GM19452 (cell line): ENCODE results near the gene HOXC12.

ENCODE experiments used
- ATAC-seq: cut with Tn5 transposase; IDR thresholded peaks from one replicate; pipeline ENCODE4 v1.9.1; 2021; ENCODE audit not compliant: unreplicated experiment

HOXC12 gene

DNA sequence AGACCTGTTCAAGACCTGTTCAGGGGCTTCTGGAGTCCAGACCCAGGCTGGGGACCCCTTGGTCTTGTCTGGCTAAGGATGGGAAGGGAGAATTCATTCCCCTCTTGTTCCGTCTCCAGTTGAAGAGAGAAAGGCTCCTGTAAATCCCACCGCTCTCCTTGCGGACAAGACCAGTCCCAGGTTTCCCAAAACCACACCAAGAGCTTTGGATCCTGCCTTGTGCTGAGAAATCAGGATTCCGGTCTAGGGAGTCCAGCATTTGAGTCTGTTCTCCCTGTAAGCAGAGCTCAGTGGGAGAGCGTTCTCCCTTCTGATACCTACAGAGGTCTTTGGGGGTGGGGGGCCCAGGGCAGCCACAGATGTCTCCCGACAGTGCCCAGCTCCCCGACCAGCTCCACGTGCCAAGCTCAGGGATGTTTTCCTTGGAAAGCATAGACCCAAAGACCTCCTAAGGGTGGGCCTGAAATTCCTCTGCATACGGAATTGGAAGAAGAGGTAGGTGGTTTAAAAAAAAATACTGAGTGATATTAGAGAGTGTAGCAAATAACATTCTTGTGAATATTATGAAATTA lies 14.2 kb upstream of the HOXC12 start:
- ATAC-seq: no peak

DNA sequence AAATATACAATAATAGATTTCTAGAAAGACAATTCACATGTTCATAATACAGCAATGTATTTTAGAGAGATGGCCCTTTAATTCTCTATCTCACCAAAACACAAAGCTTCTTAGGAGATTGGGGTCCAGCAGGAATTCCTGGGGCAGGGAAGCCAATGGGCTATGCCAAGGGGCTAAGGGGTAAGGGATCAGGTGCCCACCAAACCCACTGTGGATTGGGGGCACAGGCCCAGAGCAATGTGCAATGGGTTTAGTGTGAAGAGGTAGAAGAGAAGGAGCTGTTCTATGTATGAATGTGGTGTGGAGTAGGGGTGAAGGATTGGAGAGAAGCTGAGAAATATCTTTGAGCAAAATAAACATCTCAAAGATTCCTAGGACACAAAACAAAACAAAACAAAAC lies 13.5 kb upstream of the HOXC12 start:
- ATAC-seq: no peak

DNA sequence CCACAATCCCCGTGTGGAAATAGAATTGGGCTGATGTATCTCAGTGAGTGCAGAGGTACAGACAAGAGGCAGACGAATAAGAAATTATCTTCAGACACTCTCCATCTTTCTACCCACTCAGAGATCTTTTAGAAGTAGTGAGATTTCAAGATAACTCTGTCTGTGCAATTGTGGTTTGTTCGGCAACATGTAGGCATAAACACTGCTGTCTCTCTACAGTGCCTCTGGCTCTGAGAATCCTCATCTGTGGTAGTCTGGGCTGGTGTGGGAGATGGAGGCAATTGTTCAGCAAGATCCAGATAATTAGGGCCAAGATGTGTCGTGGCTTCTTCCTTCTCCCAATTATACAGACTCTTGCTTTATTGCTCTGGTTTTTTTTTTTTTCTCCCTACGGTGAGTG lies 13.0 kb upstream of the HOXC12 start:
- ATAC-seq: no peak

GRCh38 chr12:53942467-53942997 lies 12.2 kb upstream of the HOXC12 start:
- no peak for ATAC-seq

DNA sequence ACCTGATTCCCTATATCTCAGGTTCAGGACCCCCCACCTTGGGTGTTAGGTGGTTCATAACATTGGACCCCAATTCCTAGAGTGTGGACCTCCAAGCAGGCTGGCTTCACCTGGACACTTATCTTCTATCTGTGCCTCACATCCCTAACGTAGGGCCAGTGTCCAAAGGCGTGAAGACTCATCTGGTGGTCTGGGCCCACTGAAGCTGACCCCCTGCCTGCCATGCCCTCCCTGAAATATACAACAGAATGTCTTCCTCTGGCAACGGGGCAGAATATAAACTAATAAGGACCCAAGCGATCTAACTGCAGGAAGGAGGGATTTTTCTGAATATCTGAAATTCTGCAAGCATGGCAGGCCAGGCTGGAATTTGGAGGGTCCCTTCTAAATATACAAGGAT lies 10.5 kb upstream of the HOXC12 start:
- ATAC-seq: no peak

DNA sequence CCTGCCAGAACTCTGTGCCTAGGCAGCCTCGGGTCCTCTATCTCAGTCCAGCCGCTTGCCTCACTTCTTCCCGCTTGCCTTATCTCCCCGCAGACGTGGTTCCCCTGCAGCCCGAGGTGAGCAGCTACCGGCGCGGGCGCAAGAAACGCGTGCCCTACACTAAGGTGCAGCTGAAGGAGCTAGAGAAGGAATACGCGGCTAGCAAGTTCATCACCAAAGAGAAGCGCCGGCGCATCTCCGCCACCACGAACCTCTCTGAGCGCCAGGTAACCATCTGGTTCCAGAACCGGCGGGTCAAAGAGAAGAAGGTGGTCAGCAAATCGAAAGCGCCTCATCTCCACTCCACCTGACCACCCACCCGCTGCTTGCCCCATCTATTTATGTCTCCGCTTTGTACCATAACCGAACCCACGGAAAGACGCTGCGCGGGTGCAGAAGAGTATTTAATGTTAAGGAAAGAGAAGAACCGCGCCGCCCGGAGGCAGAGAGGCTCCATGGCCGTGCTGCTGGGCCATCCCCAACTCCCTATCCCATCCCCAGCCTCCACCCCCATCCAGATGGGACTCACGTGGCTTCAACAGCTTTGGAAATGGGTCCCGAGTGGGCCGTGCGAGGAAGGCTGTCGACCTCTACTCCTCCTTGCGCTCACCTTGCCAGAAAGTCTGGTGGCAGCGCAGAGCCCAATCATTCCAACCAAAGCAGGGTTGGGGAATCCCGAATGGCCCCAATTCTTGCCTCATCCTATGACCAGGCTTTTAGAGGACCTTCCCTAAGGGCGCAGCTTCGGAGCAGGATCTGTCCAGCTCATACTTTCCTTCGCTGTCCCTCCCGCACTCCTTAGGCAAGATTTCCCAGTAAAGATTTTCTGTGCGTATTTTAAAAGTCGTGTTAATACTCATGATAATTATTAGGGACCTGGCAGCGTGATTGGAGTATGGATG lies 9.5 kb upstream of the HOXC12 start:
- ATAC-seq: no peak

DNA sequence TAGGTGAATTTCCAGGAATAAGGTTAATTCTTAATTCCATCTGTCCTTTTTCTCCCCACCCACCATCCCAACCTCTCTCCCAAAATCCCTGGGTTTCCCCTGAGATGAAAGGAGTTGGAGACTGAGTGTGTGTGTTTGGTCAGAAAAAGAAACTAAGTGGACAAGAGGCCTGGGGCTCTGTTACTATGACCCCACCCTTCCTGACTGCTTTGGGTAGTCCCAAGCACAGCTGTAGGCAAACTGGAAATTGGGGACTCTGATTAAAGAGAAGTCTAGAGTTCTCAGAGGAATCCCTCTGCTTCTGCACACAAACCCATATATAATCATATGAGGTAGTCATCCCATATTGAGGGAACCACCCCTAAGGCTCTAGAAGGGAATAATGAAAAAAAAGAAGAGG lies 7.0 kb upstream of the HOXC12 start:
- ATAC-seq: no peak

- no peak for ATAC-seq
Observed at GRCh38 chr12:53948650-53949593, 5.8 kb upstream of the HOXC12 start.

- ATAC-seq: no peak
Observed at GRCh38 chr12:53949631-53950436, 4.9 kb upstream of the HOXC12 start.

DNA sequence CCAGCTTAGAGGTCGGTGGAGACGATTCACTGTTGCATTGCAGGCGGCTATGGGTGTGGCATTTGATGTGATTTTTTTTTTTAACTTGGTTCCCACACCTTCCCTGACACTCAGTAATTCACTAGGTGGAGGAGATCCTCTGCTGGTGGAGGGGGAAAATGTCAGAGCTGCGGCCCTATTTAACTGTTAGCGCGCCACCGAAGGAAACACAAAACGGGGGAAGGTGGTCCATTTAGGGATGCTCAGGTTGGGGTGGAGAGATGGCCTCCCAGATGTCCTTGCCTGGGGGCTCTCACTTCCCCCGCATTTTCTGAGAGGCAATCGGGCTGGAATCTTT lies 4.3 kb upstream of the HOXC12 start:
- no peak for ATAC-seq

GRCh38 chr12:53950789-53951576 lies 3.7 kb upstream of the HOXC12 start:
- ATAC-seq: no peak

GRCh38 chr12:53951577-53952334 lies 2.9 kb upstream of the HOXC12 start:
- no peak for ATAC-seq

GRCh38 chr12:53952335-53952694 lies 2.4 kb upstream of the HOXC12 start:
- ATAC-seq: no peak

DNA sequence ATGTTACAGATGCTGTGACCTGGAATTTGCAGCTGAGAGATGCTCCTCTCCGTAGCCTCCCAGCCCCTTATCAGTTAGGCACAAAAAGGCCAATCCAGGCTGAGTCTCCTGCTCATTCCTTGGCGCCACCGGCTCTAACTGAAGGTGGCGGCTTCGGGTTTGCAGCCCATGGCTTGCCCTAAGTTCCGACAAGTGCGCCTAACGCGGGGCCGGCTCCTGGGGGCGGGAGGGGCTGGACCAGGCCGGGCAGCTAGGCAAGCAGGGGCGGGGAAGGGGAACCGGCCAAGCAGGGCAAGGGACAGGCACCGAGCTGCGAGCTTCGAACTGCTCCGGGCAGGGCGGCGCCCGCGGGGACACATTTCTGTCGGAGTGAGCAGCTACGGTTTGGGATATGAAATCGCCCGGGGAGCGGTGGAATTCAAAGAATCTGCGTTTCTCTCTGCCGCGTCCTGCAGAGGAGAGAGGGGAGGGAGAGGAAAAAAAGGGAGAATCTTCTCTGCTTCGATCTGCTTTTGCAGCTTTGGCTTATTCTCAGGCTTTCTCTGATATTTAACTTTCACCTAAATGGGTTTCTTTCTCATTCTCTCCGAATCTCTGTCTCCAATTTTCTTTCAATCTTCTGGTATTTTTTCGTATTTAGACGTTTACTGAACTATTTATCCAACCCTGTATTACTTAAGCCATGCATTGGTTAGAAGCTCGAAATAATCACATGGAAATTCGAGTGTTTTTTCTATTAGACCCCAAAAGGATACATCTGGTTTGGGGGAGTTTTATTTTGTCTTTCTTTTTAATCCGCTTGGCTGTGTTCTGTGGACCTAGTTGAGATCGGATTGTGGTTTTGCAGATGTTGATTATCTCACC lies 1.6 kb upstream of the HOXC12 start:
- no peak for ATAC-seq

DNA sequence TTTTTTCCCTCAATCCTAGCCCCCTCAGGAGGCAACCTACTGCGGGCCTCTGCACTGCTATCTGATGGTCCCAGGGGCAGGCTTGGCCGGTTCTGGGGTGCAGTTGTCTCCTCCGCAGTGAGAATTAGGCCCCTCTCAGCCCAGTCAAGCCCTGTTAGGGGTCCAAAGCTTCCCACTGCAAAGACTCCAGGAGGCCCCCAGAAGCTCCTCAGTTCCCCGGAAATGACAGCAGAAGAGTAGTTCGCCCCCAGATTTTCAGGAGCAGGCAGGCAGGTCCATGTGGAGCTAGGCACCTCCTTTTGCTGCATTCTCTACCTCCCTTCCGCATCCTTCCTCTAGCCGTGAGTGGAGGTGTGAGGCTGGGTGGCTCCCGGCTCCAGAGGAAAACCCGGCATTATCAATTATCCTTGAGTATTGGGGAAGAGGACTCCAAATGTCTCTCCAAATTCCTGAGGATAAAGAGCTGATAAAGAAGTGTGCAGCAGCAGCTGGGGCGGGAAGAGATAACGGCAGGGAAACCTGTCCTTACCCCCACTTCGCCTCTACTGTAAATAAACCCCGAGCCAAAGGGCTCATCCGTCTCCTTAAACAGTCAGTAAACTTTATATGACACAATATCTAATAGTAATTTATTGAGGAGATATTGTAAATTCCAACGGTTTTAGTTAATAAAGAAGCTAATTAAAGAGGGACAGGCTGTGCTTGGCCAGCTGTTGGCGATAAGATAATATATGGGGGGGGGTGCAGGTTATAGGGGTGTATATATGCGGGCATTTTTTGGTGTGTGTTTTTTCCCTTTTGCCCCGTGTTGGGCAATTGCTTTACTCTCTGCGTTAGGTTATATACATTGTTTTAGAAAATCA lies 641 bp upstream of the HOXC12 start:
- ATAC-seq: no peak

DNA sequence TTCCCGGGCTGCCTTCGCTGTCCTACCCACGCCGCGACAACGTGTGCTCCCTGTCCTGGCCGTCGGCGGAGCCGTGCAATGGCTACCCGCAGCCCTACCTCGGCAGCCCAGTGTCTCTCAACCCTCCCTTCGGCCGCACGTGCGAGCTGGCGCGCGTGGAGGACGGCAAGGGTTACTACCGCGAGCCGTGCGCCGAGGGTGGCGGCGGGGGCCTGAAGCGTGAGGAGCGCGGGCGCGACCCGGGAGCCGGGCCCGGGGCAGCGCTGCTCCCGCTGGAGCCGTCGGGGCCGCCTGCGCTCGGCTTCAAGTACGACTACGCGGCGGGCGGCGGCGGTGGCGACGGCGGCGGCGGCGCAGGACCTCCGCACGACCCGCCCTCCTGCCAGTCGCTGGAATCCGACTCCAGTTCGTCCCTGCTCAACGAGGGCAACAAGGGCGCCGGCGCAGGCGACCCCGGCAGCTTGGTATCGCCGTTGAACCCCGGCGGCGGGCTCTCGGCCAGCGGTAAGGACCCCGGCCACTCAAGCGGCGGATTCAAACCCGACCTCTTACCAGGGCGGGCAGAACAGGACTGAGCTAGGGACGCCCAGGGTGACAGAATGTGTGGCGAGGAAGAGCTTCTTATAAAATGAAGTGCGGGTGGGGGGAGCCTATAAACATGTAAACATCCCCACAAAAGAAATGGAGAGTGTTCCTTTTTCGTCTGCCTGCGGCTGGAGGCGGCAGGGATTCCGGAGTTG lies 503 bp downstream of the HOXC12 start:
- ATAC-seq: no peak
